Right lobe of liver (tissue), 4 donors: ENCODE measurements around the gene PDE7B.

Source experiments
- POLR2A ChIP-seq: fragments of 450-650 bp; IDR thresholded peaks from one replicate; pipeline ENCODE4 v1.6.1; 2017; ENCODE audit warnings: antibody characterized with exemption, mild to moderate bottlenecking
- TF ChIP-seq, protein P1 (sequence below), 4 donors: fragments of 200-600 bp in 3 of 4; fragments of 450-650 bp in 1 of 4; IDR thresholded peaks; one replicate each; pipeline versions ENCODE4 v1.5.1 to v1.8.0; 2016 to 2022; ENCODE audit warnings: antibody characterized with exemption in 4 of 4, mild to moderate bottlenecking in 2 of 4
- donor health status: DM: no; HTN: no; CAD: no.
- donor health status: DM: no; HTN: no; CAD: no.
- donor health status: DM: no; HTN: yes; CAD: no.

DNA sequence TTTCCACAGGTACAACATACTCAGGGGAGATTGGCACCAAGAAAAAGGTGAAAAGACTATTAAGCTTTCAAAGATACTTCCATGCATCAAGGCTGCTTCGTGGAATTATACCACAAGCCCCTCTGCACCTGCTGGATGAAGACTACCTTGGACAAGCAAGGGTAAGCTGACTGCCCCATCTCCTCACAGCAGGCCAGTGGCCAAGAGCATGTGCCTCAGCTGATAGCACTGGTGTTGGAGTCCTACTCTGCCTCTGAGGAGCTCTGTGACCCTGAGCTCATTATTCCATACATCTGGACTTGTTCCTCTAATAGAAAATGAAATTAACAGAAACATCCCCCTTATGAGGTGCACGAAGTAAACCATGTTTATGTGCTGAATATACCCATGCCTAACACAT lies 295.8 kb downstream of the PDE7B start:
- TF ChIP-seq, protein P1, sequence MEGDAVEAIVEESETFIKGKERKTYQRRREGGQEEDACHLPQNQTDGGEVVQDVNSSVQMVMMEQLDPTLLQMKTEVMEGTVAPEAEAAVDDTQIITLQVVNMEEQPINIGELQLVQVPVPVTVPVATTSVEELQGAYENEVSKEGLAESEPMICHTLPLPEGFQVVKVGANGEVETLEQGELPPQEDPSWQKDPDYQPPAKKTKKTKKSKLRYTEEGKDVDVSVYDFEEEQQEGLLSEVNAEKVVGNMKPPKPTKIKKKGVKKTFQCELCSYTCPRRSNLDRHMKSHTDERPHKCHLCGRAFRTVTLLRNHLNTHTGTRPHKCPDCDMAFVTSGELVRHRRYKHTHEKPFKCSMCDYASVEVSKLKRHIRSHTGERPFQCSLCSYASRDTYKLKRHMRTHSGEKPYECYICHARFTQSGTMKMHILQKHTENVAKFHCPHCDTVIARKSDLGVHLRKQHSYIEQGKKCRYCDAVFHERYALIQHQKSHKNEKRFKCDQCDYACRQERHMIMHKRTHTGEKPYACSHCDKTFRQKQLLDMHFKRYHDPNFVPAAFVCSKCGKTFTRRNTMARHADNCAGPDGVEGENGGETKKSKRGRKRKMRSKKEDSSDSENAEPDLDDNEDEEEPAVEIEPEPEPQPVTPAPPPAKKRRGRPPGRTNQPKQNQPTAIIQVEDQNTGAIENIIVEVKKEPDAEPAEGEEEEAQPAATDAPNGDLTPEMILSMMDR (IDR thresholded peaks at IDR 0.05), result no peak
- TF ChIP-seq POLR2A, result no peak
